GM23338 (cell line): ENCODE measurements around the gene ZNF536. TPM values are rescaled to one million over a fixed set of nuclear protein-coding genes. Genes with fewer than 3 reads are reported as not detected.

Source experiments
- ATAC-seq: fragments of 200-7000 bp; cut with Tn5 transposase; 3 replicates; pipeline ENCODE4 v1.9.1; 2020
- DNase-seq: peaks from one replicate; pipeline ENCODE4 v3.0.0-alpha.2; 2015; ENCODE audit warnings: low spot score
- H2AFZ ChIP-seq: fragments of 200-600 bp; sonication (generic); 2 replicates; pipeline ENCODE4 v1.8.0; 2016; ENCODE audit warnings: antibody characterized with exemption, mild to moderate bottlenecking, moderate library complexity
- H3F3A ChIP-seq: fragments of 200-600 bp; sonication (generic); replicated peaks from 2 replicates; pipeline ENCODE4 v1.8.0; 2017; ENCODE audit warnings: antibody characterized with exemption, mixed run types, low read depth
- H3K27ac ChIP-seq: fragments of 200-600 bp; sonication (generic); 2 replicates; pipeline ENCODE4 v1.6.1; 2016; ENCODE audit warnings: low read depth
- H3K27me3 ChIP-seq: fragments of 200-600 bp; sonication (generic); 2 replicates; pipeline ENCODE4 v1.8.0; 2016; ENCODE audit warnings: mild to moderate bottlenecking, mixed run types, moderate library complexity; ENCODE audit not compliant: insufficient read depth
- H3K36me3 ChIP-seq: fragments of 200-600 bp; sonication (generic); 2 replicates; pipeline ENCODE4 v1.8.0; 2016; ENCODE audit warnings: mild to moderate bottlenecking; ENCODE audit not compliant: insufficient read depth
- H3K4me1 ChIP-seq: fragments of 200-600 bp; sonication (generic); 2 replicates; pipeline ENCODE4 v1.8.0; 2016; ENCODE audit warnings: mild to moderate bottlenecking, moderate library complexity; ENCODE audit not compliant: insufficient read depth
- H3K4me2 ChIP-seq: fragments of 200-600 bp; sonication (generic); 2 replicates; pipeline ENCODE4 v1.7.1; 2017; ENCODE audit warnings: mixed run types
- H3K4me3 ChIP-seq: fragments of 200-600 bp; sonication (generic); 2 replicates; pipeline ENCODE4 v1.6.1; 2016; ENCODE audit warnings: mixed run types
- H3K79me2 ChIP-seq: fragments of 200-600 bp; sonication (generic); replicated peaks from 2 replicates; pipeline ENCODE4 v1.8.0; 2017; ENCODE audit warnings: mild to moderate bottlenecking; ENCODE audit not compliant: insufficient read depth
- H3K9me2 ChIP-seq: fragments of 200-600 bp; sonication (generic); 2 replicates; pipeline ENCODE4 v1.8.0; 2017; ENCODE audit not compliant: insufficient read depth
- H4K20me1 ChIP-seq: fragments of 200-600 bp; sonication (generic); replicated peaks from 2 replicates; pipeline ENCODE4 v1.8.0; 2017; ENCODE audit warnings: mild to moderate bottlenecking; ENCODE audit not compliant: insufficient read depth
- H3K27ac Mint-ChIP-seq: 2 replicates; pipeline ENCODE4 v1.8.0; 2020; ENCODE audit warnings: inconsistent platforms, mild to moderate bottlenecking, moderate library complexity, mixed read lengths
- H3K27me3 Mint-ChIP-seq: 3 replicates; pipeline ENCODE4 v1.8.0; 2022; ENCODE audit warnings: low read depth, mild to moderate bottlenecking, moderate library complexity, mixed read lengths, inconsistent platforms; ENCODE audit not compliant: insufficient read depth, poor library complexity
- H3K36me3 Mint-ChIP-seq: 3 replicates; pipeline ENCODE4 v1.8.0; 2021; ENCODE audit warnings: low read depth, mild to moderate bottlenecking, inconsistent platforms, moderate library complexity, mixed read lengths
- H3K4me1 Mint-ChIP-seq: 3 replicates; pipeline ENCODE4 v1.8.0; 2020; ENCODE audit warnings: mild to moderate bottlenecking, inconsistent platforms, mixed read lengths
- H3K4me3 Mint-ChIP-seq: 3 replicates; pipeline ENCODE4 v1.8.0; 2021; ENCODE audit warnings: moderate library complexity, mild to moderate bottlenecking, inconsistent platforms, mixed read lengths
- H3K9me3 Mint-ChIP-seq: 3 replicates; pipeline ENCODE4 v1.8.0; 2020; ENCODE audit warnings: moderate library complexity, mild to moderate bottlenecking, inconsistent platforms, mixed read lengths
- POLR2AphosphoS5 ChIP-seq: IDR thresholded peaks from 2 replicates; pipeline ENCODE4 v1.6.1; 2016; ENCODE audit warnings: antibody characterized with exemption, low read depth
- STAT1 ChIP-seq: IDR thresholded peaks from one replicate; pipeline ENCODE4 v1.6.1; 2016; ENCODE audit warnings: antibody characterized with exemption; ENCODE audit not compliant: unreplicated experiment
- ZNF331 ChIP-seq: fragments of 250-450 bp; sonication (Bioruptor Pico); IDR thresholded peaks from 2 replicates; pipeline ENCODE4 v1.5.0; 2020; ENCODE audit warnings: low read depth, mild to moderate bottlenecking, moderate library complexity
- polyA plus RNA-seq: library from polyadenylated mRNA; unstranded; fragments of >200 nt; fragmentation: Nextera tagmentation; extraction: Ambion mirVana; gene quantifications from 2 replicates; pipeline ENCODE4 v1.2.1, GENCODE V29; 2016
- total RNA-seq: library from RNA; depleted of rRNA; stranded (reverse); fragments of >200 nt; shearing (Covaris generic); gene quantifications from 2 replicates; pipeline ENCODE4 v1.2.3, GENCODE V29; 2014
- TF ChIP-seq, protein P1 (sequence below), 2 experiments: fragments of 200-600 bp in 1 of 2; sonication (generic) in 1 of 2; conservative IDR thresholded peaks; 2 replicates each; pipeline versions ENCODE4 v1.5.1 to v1.6.1; 2016 to 2017; ENCODE audit warnings: antibody characterized with exemption in 2 of 2, low read depth in 2 of 2, mild to moderate bottlenecking in 2 of 2, moderate library complexity in 1 of 2
- TF ChIP-seq, protein P2 (sequence below): fragments of 250-450 bp; sonication (Bioruptor Pico); IDR thresholded peaks from 2 replicates; pipeline ENCODE4 v1.5.0; 2020; ENCODE audit warnings: mild to moderate bottlenecking, moderate library complexity
- TF ChIP-seq, protein P3 (sequence below): IDR thresholded peaks from one replicate; pipeline ENCODE4 v1.6.1; 2018; ENCODE audit warnings: antibody characterized with exemption; ENCODE audit not compliant: unreplicated experiment

Gene ZNF536
- total and polyA plus RNA-seq, 2 experiments from 2014 or later = 0.07 TPM; not detected in 1

DNA sequence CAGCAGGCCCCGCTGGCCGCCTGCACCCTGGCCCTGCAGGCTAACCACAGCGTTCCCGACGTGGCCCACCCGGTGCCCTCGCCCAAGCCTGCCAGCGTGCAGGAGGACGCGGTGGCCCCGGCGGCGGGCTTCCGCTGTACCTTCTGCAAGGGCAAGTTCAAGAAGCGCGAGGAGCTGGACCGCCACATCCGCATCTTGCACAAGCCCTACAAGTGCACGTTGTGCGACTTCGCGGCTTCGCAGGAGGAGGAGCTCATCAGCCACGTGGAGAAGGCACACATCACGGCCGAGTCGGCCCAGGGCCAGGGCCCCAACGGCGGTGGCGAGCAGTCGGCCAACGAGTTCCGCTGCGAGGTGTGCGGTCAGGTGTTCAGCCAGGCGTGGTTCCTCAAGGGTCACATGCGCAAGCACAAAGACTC is 72.1 kb downstream of the ZNF536 start (continued):
- TF ChIP-seq ZNF331 (CRISPR knock-in tag) = no peak
- TF ChIP-seq, protein P1, sequence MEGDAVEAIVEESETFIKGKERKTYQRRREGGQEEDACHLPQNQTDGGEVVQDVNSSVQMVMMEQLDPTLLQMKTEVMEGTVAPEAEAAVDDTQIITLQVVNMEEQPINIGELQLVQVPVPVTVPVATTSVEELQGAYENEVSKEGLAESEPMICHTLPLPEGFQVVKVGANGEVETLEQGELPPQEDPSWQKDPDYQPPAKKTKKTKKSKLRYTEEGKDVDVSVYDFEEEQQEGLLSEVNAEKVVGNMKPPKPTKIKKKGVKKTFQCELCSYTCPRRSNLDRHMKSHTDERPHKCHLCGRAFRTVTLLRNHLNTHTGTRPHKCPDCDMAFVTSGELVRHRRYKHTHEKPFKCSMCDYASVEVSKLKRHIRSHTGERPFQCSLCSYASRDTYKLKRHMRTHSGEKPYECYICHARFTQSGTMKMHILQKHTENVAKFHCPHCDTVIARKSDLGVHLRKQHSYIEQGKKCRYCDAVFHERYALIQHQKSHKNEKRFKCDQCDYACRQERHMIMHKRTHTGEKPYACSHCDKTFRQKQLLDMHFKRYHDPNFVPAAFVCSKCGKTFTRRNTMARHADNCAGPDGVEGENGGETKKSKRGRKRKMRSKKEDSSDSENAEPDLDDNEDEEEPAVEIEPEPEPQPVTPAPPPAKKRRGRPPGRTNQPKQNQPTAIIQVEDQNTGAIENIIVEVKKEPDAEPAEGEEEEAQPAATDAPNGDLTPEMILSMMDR (conservative IDR thresholded peaks at IDR 0.05; ENCODE audit: low read depth in 2 of 2) = no peak

DNA sequence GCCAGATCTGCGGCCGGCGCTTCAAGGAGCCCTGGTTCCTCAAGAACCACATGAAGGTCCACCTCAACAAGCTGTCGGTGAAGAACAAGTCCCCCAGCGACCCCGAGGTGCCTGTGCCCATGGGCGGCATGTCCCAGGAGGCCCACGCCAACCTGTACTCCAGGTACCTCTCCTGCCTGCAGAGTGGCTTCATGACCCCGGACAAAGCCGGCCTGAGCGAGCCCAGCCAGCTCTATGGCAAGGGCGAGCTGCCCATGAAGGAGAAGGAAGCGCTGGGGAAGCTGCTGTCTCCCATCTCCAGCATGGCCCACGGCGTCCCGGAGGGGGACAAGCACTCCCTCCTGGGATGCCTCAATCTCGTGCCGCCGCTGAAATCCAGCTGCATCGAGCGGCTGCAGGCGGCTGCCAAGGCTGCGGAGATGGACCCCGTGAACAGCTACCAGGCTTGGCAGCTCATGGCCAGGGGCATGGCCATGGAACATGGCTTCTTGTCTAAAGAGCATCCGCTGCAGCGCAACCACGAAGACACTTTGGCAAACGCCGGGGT is 72.6 kb downstream of the ZNF536 start:
- Mint-ChIP-seq H3K9me3 (no peaks in the 10 kb centered on the region), H3K4me1 (peaks cover 35% of the 10 kb centered on the region), H3K27ac (no peak overlapping the region), H3K27me3 (peaks cover 8% of the 10 kb centered on the region), H3K36me3 (no peaks in the 10 kb centered on the region), H3K4me3 (no peak overlapping the region)
- TF ChIP-seq ZNF331 (CRISPR knock-in tag) = no peak
- ATAC-seq (no peak), DNase-seq (no peak)
- H3K4me3 ChIP-seq = no peak overlapping the region
- no peaks in the 10 kb centered on the region for H3K79me2 ChIP-seq
- no peaks in the 10 kb centered on the region for H3K27me3 ChIP-seq
- no peaks in the 10 kb centered on the region for H3K36me3 ChIP-seq
- no peaks in the 10 kb centered on the region for H4K20me1 ChIP-seq
- no peaks in the 10 kb centered on the region for H3K9me2 ChIP-seq
- no peak overlapping the region for H3K4me2 ChIP-seq
- no peak overlapping the region; the same call in 1 of the 2 replicates for H2AFZ ChIP-seq
- H3F3A ChIP-seq = no peaks in the 10 kb centered on the region
- peaks cover 27% of the 10 kb centered on the region for H3K4me1 ChIP-seq
- H3K27ac ChIP-seq = no peak overlapping the region

DNA sequence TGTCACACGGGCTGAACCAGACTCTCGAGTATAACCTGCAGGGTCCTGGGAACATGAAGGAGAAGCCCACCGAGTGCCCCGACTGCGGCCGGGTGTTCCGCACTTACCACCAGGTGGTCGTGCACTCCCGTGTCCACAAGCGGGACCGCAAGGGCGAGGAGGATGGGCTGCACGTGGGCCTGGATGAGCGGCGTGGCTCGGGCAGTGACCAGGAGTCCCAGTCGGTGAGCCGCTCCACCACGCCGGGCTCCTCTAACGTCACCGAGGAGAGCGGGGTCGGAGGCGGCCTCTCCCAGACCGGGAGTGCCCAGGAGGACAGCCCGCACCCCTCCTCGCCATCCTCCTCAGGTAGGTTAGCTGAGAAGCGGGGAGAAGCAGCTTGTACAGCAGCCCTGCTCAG is 73.2 kb downstream of the ZNF536 start:
- peaks cover 29% of the 10 kb centered on the region for H3K4me1 ChIP-seq
- H2AFZ ChIP-seq = no peak overlapping the region
- Mint-ChIP-seq H3K4me1 (peaks cover 41% of the 10 kb centered on the region), H3K9me3 (no peaks in the 10 kb centered on the region), H3K27ac (no peak overlapping the region), H3K36me3 (no peaks in the 10 kb centered on the region), H3K4me3 (no peak overlapping the region), H3K27me3 (peaks cover 9% of the 10 kb centered on the region)
- no peaks in the 10 kb centered on the region for H3K27me3 ChIP-seq
- no peaks in the 10 kb centered on the region for H4K20me1 ChIP-seq
- H3K4me2 ChIP-seq = no peak overlapping the region
- no peak overlapping the region for H3K27ac ChIP-seq
- no peaks in the 10 kb centered on the region for H3K36me3 ChIP-seq
- no peaks in the 10 kb centered on the region for H3K79me2 ChIP-seq
- ATAC-seq = no peak
- H3K9me2 ChIP-seq = no peaks in the 10 kb centered on the region
- no peak overlapping the region for H3K4me3 ChIP-seq
- H3F3A ChIP-seq = no peaks in the 10 kb centered on the region
- no peak for DNase-seq
- TF ChIP-seq, protein P2, sequence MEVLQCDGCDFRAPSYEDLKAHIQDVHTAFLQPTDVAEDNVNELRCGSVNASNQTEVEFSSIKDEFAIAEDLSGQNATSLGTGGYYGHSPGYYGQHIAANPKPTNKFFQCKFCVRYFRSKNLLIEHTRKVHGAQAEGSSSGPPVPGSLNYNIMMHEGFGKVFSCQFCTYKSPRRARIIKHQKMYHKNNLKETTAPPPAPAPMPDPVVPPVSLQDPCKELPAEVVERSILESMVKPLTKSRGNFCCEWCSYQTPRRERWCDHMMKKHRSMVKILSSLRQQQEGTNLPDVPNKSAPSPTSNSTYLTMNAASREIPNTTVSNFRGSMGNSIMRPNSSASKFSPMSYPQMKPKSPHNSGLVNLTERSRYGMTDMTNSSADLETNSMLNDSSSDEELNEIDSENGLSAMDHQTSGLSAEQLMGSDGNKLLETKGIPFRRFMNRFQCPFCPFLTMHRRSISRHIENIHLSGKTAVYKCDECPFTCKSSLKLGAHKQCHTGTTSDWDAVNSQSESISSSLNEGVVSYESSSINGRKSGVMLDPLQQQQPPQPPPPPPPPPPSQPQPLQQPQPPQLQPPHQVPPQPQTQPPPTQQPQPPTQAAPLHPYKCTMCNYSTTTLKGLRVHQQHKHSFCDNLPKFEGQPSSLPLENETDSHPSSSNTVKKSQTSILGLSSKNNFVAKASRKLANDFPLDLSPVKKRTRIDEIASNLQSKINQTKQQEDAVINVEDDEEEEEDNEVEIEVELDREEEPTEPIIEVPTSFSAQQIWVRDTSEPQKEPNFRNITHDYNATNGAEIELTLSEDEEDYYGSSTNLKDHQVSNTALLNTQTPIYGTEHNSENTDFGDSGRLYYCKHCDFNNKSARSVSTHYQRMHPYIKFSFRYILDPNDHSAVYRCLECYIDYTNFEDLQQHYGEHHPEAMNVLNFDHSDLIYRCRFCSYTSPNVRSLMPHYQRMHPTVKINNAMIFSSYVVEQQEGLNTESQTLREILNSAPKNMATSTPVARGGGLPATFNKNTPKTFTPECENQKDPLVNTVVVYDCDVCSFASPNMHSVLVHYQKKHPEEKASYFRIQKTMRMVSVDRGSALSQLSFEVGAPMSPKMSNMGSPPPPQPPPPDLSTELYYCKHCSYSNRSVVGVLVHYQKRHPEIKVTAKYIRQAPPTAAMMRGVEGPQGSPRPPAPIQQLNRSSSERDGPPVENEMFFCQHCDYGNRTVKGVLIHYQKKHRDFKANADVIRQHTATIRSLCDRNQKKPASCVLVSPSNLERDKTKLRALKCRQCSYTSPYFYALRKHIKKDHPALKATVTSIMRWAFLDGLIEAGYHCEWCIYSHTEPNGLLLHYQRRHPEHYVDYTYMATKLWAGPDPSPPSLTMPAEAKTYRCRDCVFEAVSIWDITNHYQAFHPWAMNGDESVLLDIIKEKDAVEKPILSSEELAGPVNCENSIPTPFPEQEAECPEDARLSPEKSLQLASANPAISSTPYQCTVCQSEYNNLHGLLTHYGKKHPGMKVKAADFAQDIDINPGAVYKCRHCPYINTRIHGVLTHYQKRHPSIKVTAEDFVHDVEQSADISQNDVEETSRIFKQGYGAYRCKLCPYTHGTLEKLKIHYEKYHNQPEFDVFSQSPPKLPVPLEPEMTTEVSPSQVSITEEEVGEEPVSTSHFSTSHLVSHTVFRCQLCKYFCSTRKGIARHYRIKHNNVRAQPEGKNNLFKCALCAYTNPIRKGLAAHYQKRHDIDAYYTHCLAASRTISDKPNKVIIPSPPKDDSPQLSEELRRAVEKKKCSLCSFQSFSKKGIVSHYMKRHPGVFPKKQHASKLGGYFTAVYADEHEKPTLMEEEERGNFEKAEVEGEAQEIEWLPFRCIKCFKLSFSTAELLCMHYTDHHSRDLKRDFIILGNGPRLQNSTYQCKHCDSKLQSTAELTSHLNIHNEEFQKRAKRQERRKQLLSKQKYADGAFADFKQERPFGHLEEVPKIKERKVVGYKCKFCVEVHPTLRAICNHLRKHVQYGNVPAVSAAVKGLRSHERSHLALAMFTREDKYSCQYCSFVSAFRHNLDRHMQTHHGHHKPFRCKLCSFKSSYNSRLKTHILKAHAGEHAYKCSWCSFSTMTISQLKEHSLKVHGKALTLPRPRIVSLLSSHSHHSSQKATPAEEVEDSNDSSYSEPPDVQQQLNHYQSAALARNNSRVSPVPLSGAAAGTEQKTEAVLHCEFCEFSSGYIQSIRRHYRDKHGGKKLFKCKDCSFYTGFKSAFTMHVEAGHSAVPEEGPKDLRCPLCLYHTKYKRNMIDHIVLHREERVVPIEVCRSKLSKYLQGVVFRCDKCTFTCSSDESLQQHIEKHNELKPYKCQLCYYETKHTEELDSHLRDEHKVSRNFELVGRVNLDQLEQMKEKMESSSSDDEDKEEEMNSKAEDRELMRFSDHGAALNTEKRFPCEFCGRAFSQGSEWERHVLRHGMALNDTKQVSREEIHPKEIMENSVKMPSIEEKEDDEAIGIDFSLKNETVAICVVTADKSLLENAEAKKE = no peak
- TF ChIP-seq STAT1 = no peak
- no peak for TF ChIP-seq POLR2AphosphoS5
- TF ChIP-seq, protein P3, sequence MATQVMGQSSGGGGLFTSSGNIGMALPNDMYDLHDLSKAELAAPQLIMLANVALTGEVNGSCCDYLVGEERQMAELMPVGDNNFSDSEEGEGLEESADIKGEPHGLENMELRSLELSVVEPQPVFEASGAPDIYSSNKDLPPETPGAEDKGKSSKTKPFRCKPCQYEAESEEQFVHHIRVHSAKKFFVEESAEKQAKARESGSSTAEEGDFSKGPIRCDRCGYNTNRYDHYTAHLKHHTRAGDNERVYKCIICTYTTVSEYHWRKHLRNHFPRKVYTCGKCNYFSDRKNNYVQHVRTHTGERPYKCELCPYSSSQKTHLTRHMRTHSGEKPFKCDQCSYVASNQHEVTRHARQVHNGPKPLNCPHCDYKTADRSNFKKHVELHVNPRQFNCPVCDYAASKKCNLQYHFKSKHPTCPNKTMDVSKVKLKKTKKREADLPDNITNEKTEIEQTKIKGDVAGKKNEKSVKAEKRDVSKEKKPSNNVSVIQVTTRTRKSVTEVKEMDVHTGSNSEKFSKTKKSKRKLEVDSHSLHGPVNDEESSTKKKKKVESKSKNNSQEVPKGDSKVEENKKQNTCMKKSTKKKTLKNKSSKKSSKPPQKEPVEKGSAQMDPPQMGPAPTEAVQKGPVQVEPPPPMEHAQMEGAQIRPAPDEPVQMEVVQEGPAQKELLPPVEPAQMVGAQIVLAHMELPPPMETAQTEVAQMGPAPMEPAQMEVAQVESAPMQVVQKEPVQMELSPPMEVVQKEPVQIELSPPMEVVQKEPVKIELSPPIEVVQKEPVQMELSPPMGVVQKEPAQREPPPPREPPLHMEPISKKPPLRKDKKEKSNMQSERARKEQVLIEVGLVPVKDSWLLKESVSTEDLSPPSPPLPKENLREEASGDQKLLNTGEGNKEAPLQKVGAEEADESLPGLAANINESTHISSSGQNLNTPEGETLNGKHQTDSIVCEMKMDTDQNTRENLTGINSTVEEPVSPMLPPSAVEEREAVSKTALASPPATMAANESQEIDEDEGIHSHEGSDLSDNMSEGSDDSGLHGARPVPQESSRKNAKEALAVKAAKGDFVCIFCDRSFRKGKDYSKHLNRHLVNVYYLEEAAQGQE = no peak
